SK-N-SH (cell line): ENCODE data around the gene SYNE2. TPM values are rescaled to one million over a fixed set of nuclear protein-coding genes. Genes with fewer than 3 reads are reported as not detected.

Source experiments
- CTCF ChIA-PET: fragments of 300-600, 350-600 bp; formaldehyde crosslinking; extraction: SDS; loops from one replicate; lab custom pipeline; 2021; lab: Yijun Ruan, JAX
- POLR2A ChIA-PET: fragments of 350-600 bp; sonication (Branson Sonifier 250); formaldehyde crosslinking; extraction: SDS; loops from one replicate; lab custom pipeline; 2020; ENCODE audit warnings: antibody characterized with exemption, inconsistent platforms; lab: Yijun Ruan, JAX
- DNase-seq: peaks from one replicate; pipeline ENCODE4 v3.0.0; 2012
- H2AFZ ChIP-seq: fragments of 200-600 bp; sonication (generic); 2 replicates; pipeline ENCODE4 v1.8.1; 2016; ENCODE audit warnings: antibody characterized with exemption, mild to moderate bottlenecking, low read depth
- H3F3A ChIP-seq: fragments of 200-600 bp; sonication (generic); replicated peaks from 2 replicates; pipeline ENCODE3; 2016; ENCODE audit warnings: antibody characterized with exemption, mild to moderate bottlenecking; ENCODE audit not compliant: insufficient read depth
- H3K27ac ChIP-seq, 2 experiments: fragments of 200-500 bp in 1 of 2; fragments of 200-600 bp in 1 of 2; sonication (Bioruptor generic) in 1 of 2; sonication (generic), shearing (Covaris generic) in 1 of 2; 2 replicates each; pipeline versions ENCODE4 v1.5.1 to v1.6.1; 2014 to 2016; ENCODE audit warnings: low read depth in 2 of 2, inconsistent platforms in 1 of 2, low read length in 1 of 2, mild to moderate bottlenecking in 1 of 2, mixed read lengths in 1 of 2
- H3K27me3 ChIP-seq: fragments of 200-600 bp; sonication (generic), shearing (Covaris generic); 2 replicates; pipeline ENCODE4 v1.6.1; 2016; ENCODE audit warnings: mixed run types; ENCODE audit not compliant: insufficient read depth
- H3K36me3 ChIP-seq, 2 experiments: fragments of 200-500 bp in 1 of 2; fragments of 200-600 bp in 1 of 2; sonication (Bioruptor generic) in 1 of 2; sonication (generic) in 1 of 2; replicated peaks in 1 of 2; 2 replicates each; pipeline versions ENCODE3 to v1.5.1; 2014 to 2016; ENCODE audit warnings: low read length in 1 of 2, mild to moderate bottlenecking in 1 of 2; ENCODE audit not compliant: insufficient read depth in 2 of 2, control insufficient read depth in 1 of 2
- H3K4me1 ChIP-seq, 2 experiments: fragments of 200-500 bp in 1 of 2; fragments of 200-600 bp in 1 of 2; sonication (Bioruptor generic) in 1 of 2; sonication (generic), shearing (Covaris generic) in 1 of 2; 2 replicates each; pipeline versions ENCODE4 v1.5.1 to v1.6.1; 2014 to 2016; ENCODE audit warnings: low read depth in 1 of 2, low read length in 1 of 2, mixed run types in 1 of 2; ENCODE audit not compliant: insufficient read depth in 2 of 2, control insufficient read depth in 1 of 2
- H3K4me2 ChIP-seq: fragments of 200-600 bp; sonication (generic), shearing (Covaris generic); 2 replicates; pipeline ENCODE4 v1.6.1; 2017; ENCODE audit warnings: mixed run types
- H3K4me3 ChIP-seq, 2 experiments: fragments of 200-500 bp in 1 of 2; fragments of 200-600 bp in 1 of 2; sonication (Bioruptor generic) in 1 of 2; sonication (generic), shearing (Covaris generic) in 1 of 2; 2 replicates each; pipeline versions ENCODE4 v1.5.1 to v1.8.1; 2014 to 2016; ENCODE audit warnings: low read depth in 2 of 2, inconsistent platforms in 1 of 2, low read length in 1 of 2, mild to moderate bottlenecking in 1 of 2, mixed read lengths in 1 of 2, moderate library complexity in 1 of 2
- H3K79me2 ChIP-seq: fragments of 200-600 bp; sonication (generic); 2 replicates; pipeline ENCODE4 v1.8.1; 2017; ENCODE audit warnings: mild to moderate bottlenecking; ENCODE audit not compliant: insufficient read depth
- H3K9ac ChIP-seq: fragments of 200-600 bp; sonication (generic); 2 replicates; pipeline ENCODE4 v1.6.1; 2017; ENCODE audit warnings: mixed run types
- H3K9me2 ChIP-seq: fragments of 200-600 bp; sonication (generic); 2 replicates; pipeline ENCODE4 v1.6.1; 2017; ENCODE audit warnings: mixed run types
- H3K9me3 ChIP-seq: fragments of 200-600 bp; sonication (generic); 2 replicates; pipeline ENCODE4 v1.6.1; 2017; ENCODE audit warnings: mixed run types, mild to moderate bottlenecking, moderate library complexity
- H4K20me1 ChIP-seq: fragments of 200-600 bp; sonication (generic); 2 replicates; pipeline ENCODE4 v1.6.1; 2017; ENCODE audit warnings: mild to moderate bottlenecking, mixed run types; ENCODE audit not compliant: insufficient read depth
- ELF1 ChIP-seq: IDR thresholded peaks from 2 replicates; pipeline ENCODE4 v1.4.0; 2012
- EP300 ChIP-seq, 2 experiments: IDR thresholded peaks; 2 replicates each; pipeline versions ENCODE4 v1.4.0 to v1.6.1; 2012; ENCODE audit warnings: borderline replicate concordance in 1 of 2, low read depth in 1 of 2, low read length in 1 of 2
- EZH2phosphoT487 ChIP-seq: fragments of 200-600 bp; sonication (generic); IDR thresholded peaks from 2 replicates; pipeline ENCODE4 v1.6.1; 2017; ENCODE audit warnings: low read depth, mixed run types, mild to moderate bottlenecking, antibody characterized with exemption, moderate library complexity, borderline replicate concordance
- FOXJ3 ChIP-seq: sonication (generic); formaldehyde crosslinking; IDR thresholded peaks from 2 replicates; pipeline ENCODE4 v1.5.1; 2020; ENCODE audit warnings: mild to moderate bottlenecking, missing genetic modification reagents
- FOXM1 ChIP-seq: IDR thresholded peaks from 2 replicates; pipeline ENCODE4 v1.4.0; 2012; ENCODE audit warnings: low read depth, mild to moderate bottlenecking
- GABPA ChIP-seq: IDR thresholded peaks from 2 replicates; pipeline ENCODE4 v1.4.0; 2012; ENCODE audit warnings: low read depth, mild to moderate bottlenecking
- MAX ChIP-seq: IDR thresholded peaks from 2 replicates; pipeline ENCODE4 v1.4.0; 2012; ENCODE audit warnings: low read depth
- MEF2A ChIP-seq: IDR thresholded peaks from 2 replicates; pipeline ENCODE4 v1.4.0; 2012; ENCODE audit warnings: low read depth, borderline replicate concordance
- NRF1 ChIP-seq: IDR thresholded peaks from 2 replicates; pipeline ENCODE4 v1.6.1; 2012; ENCODE audit warnings: low read depth, mild to moderate bottlenecking, low read length
- PBX3 ChIP-seq: IDR thresholded peaks from 2 replicates; pipeline ENCODE4; 2012
- RCOR1 ChIP-seq: fragments of 150-350 bp; IDR thresholded peaks from 2 replicates; pipeline ENCODE4 v1.6.1; 2017; ENCODE audit warnings: antibody characterized with exemption, low read length
- RFX5 ChIP-seq: IDR thresholded peaks from 2 replicates; pipeline ENCODE4 v1.6.1; 2012; ENCODE audit warnings: mild to moderate bottlenecking, improper control_type of control experiment, low read length
- SMC3 ChIP-seq: IDR thresholded peaks from 2 replicates; pipeline ENCODE4 v1.6.1; 2012; ENCODE audit warnings: low read depth, low read length, improper control_type of control experiment
- TCF12 ChIP-seq: IDR thresholded peaks from 2 replicates; pipeline ENCODE4 v1.4.0; 2012
- TEAD4 ChIP-seq: IDR thresholded peaks from 2 replicates; pipeline ENCODE4 v1.4.0; 2012; ENCODE audit warnings: mild to moderate bottlenecking, borderline replicate concordance; ENCODE audit not compliant: insufficient read depth
- USF2 ChIP-seq: fragments of 150-350 bp; IDR thresholded peaks from 2 replicates; pipeline ENCODE4 v1.6.1; 2017; ENCODE audit warnings: antibody characterized with exemption, low read length, low read depth, borderline replicate concordance
- YY1 ChIP-seq: IDR thresholded peaks from 2 replicates; pipeline ENCODE4 v1.4.0; 2012; ENCODE audit warnings: low read depth, mild to moderate bottlenecking
- ZBTB33 ChIP-seq: IDR thresholded peaks from 2 replicates; pipeline ENCODE4 v1.4.0; 2012; ENCODE audit warnings: low read depth, borderline replicate concordance
- WGBS: methylation state at CpG from one replicate; pipeline ENCODE4 v1.1.6; 2017; ENCODE audit warnings: low lambda C conversion rate; 5-methylcytosine and 5-hydroxymethylcytosine counted together
- polyA plus RNA-seq, 3 experiments: library from polyadenylated mRNA; depleted of rRNA; stranded (reverse); fragments of >200 nt; gene quantifications; 2 replicates each; pipeline ENCODE4 v1.2.3, GENCODE V29; 2012

SYNE2 gene
- polyA plus RNA-seq, 1 of the 3 experiments (the other 2 are of a cell fraction), result 7.1 TPM

- Histone ChIP-seq H3K4me1 (0 out of 4 replicates have a peak, but pooled peaks cover 0 to 5% of the 10 kb centered on the region in 2 experiments), H3K27ac (no peak overlapping the region), H3K36me3 (peaks cover 0 to 7% of the 10 kb centered on the region in 2 experiments), H3K4me3 (no peak overlapping the region), H3K27me3 (no peaks in the 10 kb centered on the region), H4K20me1 (no peaks in the 10 kb centered on the region), H3K79me2 (no peaks in the 10 kb centered on the region), H2AFZ (no peak overlapping the region), H3K9me3 (no peaks in the 10 kb centered on the region), H3K9me2 (no peaks in the 10 kb centered on the region), H3K9ac (no peak overlapping the region), H3K4me2 (no peak overlapping the region), H3F3A (no peaks in the 10 kb centered on the region)
- ChIA-PET CTCF (interaction anchor here (2.3 kb wide), 1 partner anchor 95 kb away, joined by 8 read pairs; no protein-coding TSS in a partner anchor), POLR2A (no interaction called here)
- no peak for DNase-seq
- 88% methylated on average over 10 of the region's 10 CpGs for WGBS
- TF ChIP-seq YY1 (no peak), USF2 (no peak), ZBTB33 (no peak), RFX5 (no peak), EZH2phosphoT487 (no peak), NRF1 (no peak), MEF2A (no peak), PBX3 (no peak), FOXM1 (no peak)
Observed at GRCh38 chr14:64208981-64209380, 356.2 kb downstream of the SYNE2 start.

GRCh38 chr14:64209444-64210131, 356.8 kb downstream of the SYNE2 start:
- no peak for DNase-seq
- H3K27me3 ChIP-seq, result no peaks in the 10 kb centered on the region
- 0 out of 4 replicates have a peak, but pooled peaks cover 0 to 5% of the 10 kb centered on the region in 2 experiments for H3K4me1 ChIP-seq
- ChIA-PET CTCF (interaction anchor here (2.3 kb wide), 1 partner anchor 95 kb away, joined by 8 read pairs; no protein-coding TSS in a partner anchor), POLR2A (no interaction called here)
- no peak overlapping the region for H3K4me3 ChIP-seq
- no peaks in the 10 kb centered on the region for H3K9me2 ChIP-seq
- no peak overlapping the region for H2AFZ ChIP-seq
- H3K79me2 ChIP-seq, result no peaks in the 10 kb centered on the region
- H3K9ac ChIP-seq, result no peak overlapping the region
- H4K20me1 ChIP-seq, result no peaks in the 10 kb centered on the region
- TF ChIP-seq RCOR1, result no peak
- TF ChIP-seq ELF1, result no peak
- TF ChIP-seq TEAD4, result no peak
- no peak for TF ChIP-seq EZH2phosphoT487
- no peak for TF ChIP-seq MEF2A
- TF ChIP-seq MAX, result no peak
- no peak for TF ChIP-seq FOXJ3 (CRISPR knock-in tag)
- no peak for TF ChIP-seq EP300 (IDR thresholded peaks at IDR 0.05; ENCODE audit: borderline replicate concordance in 1 of 2, low read depth in 1 of 2, low read length in 1 of 2)
- TF ChIP-seq SMC3, result no peak
- TF ChIP-seq NRF1, result no peak
- TF ChIP-seq RFX5, result no peak
- TF ChIP-seq GABPA, result no peak
- TF ChIP-seq TCF12, result no peak
- H3K9me3 ChIP-seq, result no peaks in the 10 kb centered on the region
- 91% methylated on average over 11 of the region's 21 CpGs for WGBS
- H3K36me3 ChIP-seq, result peaks cover 0 to 7% of the 10 kb centered on the region in 2 experiments
- no peaks in the 10 kb centered on the region for H3F3A ChIP-seq
- no peak overlapping the region for H3K4me2 ChIP-seq
- no peak overlapping the region for H3K27ac ChIP-seq
